Measurements from ENCODE around the gene CEMIP.

DNA sequence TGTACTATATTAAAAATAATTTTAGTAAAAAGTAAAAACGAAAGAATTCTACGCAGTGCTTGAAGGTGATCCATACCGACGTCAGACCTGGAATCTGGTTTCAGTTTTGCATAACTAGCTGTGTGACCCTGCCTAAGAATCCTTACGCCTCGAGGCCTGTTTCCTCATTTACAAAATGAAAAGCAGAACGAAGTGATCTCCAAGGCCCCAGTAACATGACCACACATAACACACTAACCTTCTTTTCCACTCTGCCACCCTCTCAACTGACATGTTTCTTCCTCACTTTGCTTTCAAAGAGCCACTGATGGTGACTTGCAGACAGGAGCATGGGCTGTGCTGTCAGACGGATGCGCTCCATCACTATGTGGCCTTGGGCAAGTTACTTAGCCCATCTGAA lies 205.7 kb downstream of the CEMIP start:
- TF ChIP-seq, protein P1, sequence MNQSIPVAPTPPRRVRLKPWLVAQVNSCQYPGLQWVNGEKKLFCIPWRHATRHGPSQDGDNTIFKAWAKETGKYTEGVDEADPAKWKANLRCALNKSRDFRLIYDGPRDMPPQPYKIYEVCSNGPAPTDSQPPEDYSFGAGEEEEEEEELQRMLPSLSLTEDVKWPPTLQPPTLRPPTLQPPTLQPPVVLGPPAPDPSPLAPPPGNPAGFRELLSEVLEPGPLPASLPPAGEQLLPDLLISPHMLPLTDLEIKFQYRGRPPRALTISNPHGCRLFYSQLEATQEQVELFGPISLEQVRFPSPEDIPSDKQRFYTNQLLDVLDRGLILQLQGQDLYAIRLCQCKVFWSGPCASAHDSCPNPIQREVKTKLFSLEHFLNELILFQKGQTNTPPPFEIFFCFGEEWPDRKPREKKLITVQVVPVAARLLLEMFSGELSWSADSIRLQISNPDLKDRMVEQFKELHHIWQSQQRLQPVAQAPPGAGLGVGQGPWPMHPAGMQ (IDR thresholded peaks at IDR 0.05; ENCODE audit: borderline replicate concordance) = no peak
- TF ChIP-seq, protein P2, sequence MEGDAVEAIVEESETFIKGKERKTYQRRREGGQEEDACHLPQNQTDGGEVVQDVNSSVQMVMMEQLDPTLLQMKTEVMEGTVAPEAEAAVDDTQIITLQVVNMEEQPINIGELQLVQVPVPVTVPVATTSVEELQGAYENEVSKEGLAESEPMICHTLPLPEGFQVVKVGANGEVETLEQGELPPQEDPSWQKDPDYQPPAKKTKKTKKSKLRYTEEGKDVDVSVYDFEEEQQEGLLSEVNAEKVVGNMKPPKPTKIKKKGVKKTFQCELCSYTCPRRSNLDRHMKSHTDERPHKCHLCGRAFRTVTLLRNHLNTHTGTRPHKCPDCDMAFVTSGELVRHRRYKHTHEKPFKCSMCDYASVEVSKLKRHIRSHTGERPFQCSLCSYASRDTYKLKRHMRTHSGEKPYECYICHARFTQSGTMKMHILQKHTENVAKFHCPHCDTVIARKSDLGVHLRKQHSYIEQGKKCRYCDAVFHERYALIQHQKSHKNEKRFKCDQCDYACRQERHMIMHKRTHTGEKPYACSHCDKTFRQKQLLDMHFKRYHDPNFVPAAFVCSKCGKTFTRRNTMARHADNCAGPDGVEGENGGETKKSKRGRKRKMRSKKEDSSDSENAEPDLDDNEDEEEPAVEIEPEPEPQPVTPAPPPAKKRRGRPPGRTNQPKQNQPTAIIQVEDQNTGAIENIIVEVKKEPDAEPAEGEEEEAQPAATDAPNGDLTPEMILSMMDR (IDR thresholded peaks at IDR 0.05 in 2 of 3, conservative IDR thresholded peaks at IDR 0.05 in 1 of 3; ENCODE audit: control insufficient read depth in 2 of 3, extremely low read depth in 1 of 3, insufficient read depth in 1 of 3, low read depth in 3 of 3, low read length in 3 of 3) = no peak
- no peak for TF ChIP-seq RBBP5 (conservative IDR thresholded peaks at IDR 0.05)
- no peak for TF ChIP-seq POLR2AphosphoS5 (IDR thresholded peaks at IDR 0.05; ENCODE audit: low read length)
- no peak for TF ChIP-seq TAF1 (IDR thresholded peaks at IDR 0.05; ENCODE audit: borderline replicate concordance, low read depth, low read length)
- TF ChIP-seq USF2 (IDR thresholded peaks at IDR 0.05; ENCODE audit: borderline replicate concordance, low read depth, low read length) = no peak
- TF ChIP-seq, protein P3, sequence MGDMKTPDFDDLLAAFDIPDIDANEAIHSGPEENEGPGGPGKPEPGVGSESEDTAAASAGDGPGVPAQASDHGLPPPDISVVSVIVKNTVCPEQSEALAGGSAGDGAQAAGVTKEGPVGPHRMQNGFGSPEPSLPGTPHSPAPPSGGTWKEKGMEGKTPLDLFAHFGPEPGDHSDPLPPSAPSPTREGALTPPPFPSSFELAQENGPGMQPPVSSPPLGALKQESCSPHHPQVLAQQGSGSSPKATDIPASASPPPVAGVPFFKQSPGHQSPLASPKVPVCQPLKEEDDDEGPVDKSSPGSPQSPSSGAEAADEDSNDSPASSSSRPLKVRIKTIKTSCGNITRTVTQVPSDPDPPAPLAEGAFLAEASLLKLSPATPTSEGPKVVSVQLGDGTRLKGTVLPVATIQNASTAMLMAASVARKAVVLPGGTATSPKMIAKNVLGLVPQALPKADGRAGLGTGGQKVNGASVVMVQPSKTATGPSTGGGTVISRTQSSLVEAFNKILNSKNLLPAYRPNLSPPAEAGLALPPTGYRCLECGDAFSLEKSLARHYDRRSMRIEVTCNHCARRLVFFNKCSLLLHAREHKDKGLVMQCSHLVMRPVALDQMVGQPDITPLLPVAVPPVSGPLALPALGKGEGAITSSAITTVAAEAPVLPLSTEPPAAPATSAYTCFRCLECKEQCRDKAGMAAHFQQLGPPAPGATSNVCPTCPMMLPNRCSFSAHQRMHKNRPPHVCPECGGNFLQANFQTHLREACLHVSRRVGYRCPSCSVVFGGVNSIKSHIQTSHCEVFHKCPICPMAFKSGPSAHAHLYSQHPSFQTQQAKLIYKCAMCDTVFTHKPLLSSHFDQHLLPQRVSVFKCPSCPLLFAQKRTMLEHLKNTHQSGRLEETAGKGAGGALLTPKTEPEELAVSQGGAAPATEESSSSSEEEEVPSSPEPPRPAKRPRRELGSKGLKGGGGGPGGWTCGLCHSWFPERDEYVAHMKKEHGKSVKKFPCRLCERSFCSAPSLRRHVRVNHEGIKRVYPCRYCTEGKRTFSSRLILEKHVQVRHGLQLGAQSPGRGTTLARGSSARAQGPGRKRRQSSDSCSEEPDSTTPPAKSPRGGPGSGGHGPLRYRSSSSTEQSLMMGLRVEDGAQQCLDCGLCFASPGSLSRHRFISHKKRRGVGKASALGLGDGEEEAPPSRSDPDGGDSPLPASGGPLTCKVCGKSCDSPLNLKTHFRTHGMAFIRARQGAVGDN (IDR thresholded peaks at IDR 0.05) = no peak
- no peak for TF ChIP-seq CHD1 (IDR thresholded peaks at IDR 0.05; ENCODE audit: low read depth, low read length)
- TF ChIP-seq CEBPB (IDR thresholded peaks at IDR 0.05; ENCODE audit: borderline replicate concordance in 1 of 2, low read depth in 2 of 2, low read length in 2 of 2) = no peak
- no peak for TF ChIP-seq FOXM1 (IDR thresholded peaks at IDR 0.05; ENCODE audit: low read depth, low read length)
- TF ChIP-seq, protein P4, sequence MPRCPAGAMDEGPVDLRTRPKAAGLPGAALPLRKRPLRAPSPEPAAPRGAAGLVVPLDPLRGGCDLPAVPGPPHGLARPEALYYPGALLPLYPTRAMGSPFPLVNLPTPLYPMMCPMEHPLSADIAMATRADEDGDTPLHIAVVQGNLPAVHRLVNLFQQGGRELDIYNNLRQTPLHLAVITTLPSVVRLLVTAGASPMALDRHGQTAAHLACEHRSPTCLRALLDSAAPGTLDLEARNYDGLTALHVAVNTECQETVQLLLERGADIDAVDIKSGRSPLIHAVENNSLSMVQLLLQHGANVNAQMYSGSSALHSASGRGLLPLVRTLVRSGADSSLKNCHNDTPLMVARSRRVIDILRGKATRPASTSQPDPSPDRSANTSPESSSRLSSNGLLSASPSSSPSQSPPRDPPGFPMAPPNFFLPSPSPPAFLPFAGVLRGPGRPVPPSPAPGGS (IDR thresholded peaks at IDR 0.05; ENCODE audit: borderline replicate concordance, insufficient read depth, low read depth, low read length, poor library complexity, severe bottlenecking) = no peak
- no peak for TF ChIP-seq RCOR1 (conservative IDR thresholded peaks at IDR 0.05; ENCODE audit: low read depth, low read length)
- TF ChIP-seq DPF2 (IDR thresholded peaks at IDR 0.05) = no peak

Measured in GM12878 (cell line).